Vagina (tissue), 2 donors: ENCODE data around the gene SPEM2.

Experiments used
- CTCF ChIP-seq, 3 experiments: fragments of 450-650 bp in 2 of 3; fragments of 200-600 bp in 1 of 3; sonication (generic) in 1 of 3; IDR thresholded peaks; one replicate each; pipeline ENCODE4 v1.5.1; 2017 to 2019; ENCODE audit warnings: antibody characterized with exemption in 3 of 3, mild to moderate bottlenecking in 2 of 3, moderate library complexity in 2 of 3
- POLR2AphosphoS5 ChIP-seq, 2 donors: sonication (generic); formaldehyde crosslinking; IDR thresholded peaks; one replicate each; pipeline ENCODE4 v1.9.0; 2017; ENCODE audit warnings: antibody characterized with exemption in 2 of 2, mild to moderate bottlenecking in 2 of 2, low read depth in 1 of 2; ENCODE audit not compliant: insufficient read depth in 1 of 2

GRCh38 chr17:7431231-7431630 lies 5.8 kb downstream of the SPEM2 start:
- TF ChIP-seq CTCF (IDR thresholded peaks at IDR 0.05) (no peak), POLR2AphosphoS5 (IDR thresholded peaks at IDR 0.05; ENCODE audit: insufficient read depth in 1 of 2, low read depth in 1 of 2) (no peak)
